Activated T-cell treated with anti-CD3 and anti-CD28 coated beads for 1 hour (primary cell): ENCODE data around the gene SCP2.

ENCODE experiments used
- DNase-seq: peaks from one replicate; pipeline ENCODE4 v3.0.0-alpha.2; 2020; ENCODE audit warnings: low read depth

SCP2 gene

DNA sequence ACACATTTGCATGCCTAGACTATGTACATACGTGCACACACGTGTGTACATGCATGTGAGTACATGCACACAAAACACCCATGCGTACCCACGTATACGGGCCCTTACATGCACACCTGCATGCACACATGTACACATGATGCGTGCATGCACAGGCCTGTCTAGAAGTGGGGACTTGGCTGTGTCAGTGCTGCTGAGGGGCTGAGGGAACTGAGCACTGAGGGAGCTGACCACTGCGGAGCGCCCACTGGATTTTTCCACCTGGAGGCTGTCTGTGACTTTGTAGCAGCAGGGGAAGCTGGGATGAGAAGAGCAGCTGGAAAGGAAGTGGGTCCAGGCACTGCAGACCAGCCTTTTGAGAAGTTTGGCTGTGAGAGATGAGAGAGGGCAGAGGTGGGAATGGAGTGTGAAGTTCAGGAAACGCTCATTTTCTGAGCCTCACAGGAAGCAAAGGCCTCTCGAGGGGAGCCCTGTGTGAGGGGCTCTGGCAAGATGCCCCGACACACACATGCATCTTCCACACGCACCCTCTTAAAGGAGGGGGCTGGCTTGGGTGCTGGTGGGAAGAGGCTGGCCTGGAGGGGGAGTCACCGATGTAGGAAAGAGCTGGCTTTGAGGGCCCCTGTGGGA lies 155.9 kb downstream of the SCP2 start:
- no peak for DNase-seq

DNA sequence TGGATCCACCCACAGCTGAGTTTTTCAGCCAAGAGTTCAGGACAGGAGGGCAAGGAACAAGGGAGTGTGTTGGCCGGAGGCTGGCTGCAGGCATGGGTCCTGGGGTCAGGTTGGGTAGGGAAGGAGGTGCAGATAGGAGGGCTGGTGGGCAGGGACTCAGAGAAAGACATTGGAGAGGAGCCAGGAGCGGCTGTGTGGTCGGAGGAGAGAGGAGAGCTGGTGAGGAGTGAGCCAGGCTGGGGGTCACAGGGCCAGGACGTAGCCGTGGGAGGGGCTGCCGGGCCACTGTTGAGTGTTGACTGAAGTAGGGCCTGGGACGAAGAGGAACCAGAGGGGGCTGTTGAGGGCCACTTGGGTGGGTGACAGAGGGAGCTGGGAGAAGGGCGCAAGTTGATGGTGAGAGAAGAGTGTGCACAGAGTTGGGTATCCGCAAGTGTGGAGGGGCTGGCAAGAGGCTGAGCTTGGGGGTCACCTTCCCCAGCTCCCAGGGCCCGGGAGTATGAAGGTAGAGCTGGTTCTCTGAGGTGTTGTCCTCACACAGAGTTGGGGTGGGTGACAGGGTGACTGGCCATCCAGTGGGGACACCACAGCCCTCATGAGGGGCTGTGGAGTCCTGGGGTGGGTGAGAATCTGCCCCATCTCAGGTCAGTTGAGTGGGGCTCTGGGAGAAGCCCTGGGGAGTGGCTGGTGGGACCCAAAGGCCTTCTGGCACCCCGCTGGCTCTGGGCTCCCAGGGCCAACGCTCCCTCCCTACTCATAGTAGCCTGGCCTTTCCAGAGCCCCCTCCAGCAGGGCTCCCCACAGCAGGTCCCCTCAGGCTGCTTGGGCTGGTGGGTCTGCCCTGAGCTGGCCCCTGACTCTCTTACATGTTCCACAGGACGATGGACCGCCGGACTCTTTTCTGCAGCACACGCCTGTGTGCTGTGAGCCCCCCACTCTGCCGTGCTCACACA lies 156.8 kb downstream of the SCP2 start:
- DNase-seq = no peak

DNA sequence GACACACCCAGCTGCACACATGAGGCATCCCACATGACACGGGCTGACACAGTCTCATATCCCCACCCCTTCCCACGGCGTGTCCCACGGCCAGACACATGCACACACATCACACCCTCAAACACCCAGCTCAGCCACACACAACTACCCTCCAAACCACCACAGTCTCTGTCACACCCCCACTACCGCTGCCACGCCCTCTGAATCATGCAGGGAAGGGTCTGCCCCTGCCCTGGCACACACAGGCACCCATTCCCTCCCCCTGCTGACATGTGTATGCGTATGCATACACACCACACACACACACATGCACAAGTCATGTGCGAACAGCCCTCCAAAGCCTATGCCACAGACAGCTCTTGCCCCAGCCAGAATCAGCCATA lies 157.5 kb downstream of the SCP2 start:
- no peak for DNase-seq

DNA sequence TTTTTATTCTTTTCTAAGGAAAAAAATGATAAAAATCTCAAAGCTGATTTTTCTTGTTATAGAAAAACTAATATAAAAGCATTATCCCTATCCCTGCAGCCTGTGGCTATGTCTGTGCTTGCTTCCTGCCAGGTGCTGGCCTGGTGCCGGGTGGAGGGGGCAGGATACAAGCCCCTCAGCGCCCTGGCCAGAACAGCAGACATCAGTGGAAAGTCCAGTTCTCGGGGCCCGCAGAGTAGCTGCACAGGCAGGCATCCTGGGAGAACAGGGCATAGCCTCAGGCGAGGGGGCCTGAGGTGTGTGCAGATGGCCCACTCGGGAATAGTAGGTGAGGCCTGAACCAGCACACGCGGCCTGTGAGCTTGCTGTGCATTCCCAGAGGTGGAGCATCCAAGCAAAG lies 158.3 kb downstream of the SCP2 start:
- no peak for DNase-seq

DNA sequence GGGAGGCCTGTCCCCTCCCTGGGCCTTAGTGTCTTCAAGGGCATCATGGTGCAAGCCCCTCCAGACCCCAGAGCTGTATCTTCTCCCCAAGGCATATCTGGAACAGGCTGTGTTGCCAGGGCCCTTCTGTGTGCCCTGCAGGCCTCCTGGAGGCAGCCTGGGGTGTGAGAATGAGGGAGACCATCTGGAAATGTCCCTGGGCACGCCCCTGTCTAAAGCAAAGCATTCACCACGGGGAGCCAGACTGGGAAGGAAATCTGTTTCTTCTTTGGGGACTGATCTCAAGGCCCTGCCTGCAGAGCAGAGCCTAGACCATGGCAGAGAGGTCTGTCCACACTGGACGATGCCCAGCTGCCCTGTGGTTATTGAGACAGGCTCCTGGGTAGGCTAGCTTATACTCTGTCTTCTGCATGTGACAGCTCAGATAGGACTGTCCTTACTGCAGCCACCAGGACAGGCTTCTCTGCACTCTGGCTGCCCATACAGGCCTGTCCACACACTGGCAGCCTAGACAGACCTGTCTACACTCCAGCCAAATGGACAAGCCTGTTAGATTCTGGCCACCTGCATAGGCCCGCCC lies 159.5 kb downstream of the SCP2 start:
- no peak for DNase-seq

DNA sequence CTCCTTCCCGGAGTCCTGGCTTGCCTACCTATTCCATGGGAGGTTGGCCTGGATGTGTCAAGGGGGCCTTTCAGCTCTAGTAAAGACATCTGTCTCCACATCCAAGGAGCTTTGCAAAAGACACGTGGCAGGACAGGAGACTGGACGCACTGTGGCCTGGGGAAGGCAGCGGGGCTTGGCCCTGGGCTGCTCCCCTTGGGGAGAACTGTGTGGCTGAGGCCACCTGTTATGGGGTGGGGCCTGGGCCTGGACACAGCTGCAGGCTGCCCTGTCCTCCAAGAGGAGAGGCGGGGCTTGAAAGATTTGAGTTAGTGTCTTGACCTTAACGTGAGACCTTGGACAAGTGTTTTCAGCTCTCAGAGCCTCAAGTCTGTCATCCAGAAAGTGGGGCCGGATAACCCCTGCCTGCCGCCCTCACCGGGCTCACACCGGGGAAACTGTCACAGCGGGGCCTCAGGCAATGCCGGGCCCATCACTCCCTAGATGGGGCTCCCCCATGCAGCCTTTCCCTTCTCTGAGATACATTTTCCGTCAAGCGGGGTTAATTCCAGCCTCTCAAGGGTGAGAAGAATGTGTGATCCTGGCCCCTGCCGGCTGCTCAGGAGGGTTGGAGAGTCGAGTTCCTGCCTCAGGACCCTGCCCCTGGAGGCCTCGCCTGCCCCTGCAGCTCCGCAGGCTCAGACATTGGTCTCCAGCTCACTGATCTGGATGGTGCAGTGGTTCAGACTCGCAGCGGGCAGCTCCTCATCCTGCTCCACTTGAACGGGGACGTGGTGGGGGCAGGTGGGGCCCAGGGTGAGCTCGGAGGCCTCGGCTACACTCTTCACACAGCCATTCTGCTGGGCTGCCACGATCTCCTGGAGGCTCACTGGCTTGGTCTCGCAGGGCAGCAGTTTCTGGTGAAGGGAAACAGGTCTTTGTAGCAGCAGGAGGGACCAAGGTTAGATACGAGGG lies 160.5 kb downstream of the SCP2 start:
- DNase-seq = no peak

DNA sequence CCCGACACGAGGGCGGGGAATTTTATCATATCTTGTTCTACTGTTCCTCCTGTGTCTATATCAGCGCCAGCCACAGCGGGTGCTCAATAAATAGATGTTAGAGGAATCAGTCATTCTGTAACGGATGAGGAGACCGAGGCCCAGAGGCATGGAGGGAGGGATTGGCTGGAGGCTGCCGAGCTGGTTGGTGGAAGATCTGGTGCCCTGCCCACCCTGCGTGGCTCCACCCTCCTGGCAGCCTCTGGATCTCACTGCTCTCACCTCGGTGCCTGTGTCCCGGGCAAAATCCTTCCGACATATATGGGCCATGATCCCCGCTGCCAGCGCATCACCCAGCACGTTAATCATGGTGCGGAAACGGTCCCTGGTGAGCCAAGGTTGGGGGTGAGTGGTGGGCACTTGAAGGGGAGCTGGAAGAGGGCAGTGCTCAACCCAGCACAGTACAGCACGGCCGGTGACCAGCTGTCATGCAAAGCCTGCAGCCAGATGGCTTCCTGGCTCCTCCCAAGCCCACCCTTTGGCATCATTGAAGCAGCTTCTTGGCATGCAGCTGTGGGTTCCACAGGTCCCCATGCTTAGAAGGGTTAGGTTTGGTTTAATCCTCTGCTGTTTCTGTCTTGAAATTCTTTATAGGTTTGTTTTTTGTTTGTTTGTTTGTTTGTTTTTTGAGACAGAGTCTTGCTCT lies 161.7 kb downstream of the SCP2 start:
- DNase-seq = no peak

DNA sequence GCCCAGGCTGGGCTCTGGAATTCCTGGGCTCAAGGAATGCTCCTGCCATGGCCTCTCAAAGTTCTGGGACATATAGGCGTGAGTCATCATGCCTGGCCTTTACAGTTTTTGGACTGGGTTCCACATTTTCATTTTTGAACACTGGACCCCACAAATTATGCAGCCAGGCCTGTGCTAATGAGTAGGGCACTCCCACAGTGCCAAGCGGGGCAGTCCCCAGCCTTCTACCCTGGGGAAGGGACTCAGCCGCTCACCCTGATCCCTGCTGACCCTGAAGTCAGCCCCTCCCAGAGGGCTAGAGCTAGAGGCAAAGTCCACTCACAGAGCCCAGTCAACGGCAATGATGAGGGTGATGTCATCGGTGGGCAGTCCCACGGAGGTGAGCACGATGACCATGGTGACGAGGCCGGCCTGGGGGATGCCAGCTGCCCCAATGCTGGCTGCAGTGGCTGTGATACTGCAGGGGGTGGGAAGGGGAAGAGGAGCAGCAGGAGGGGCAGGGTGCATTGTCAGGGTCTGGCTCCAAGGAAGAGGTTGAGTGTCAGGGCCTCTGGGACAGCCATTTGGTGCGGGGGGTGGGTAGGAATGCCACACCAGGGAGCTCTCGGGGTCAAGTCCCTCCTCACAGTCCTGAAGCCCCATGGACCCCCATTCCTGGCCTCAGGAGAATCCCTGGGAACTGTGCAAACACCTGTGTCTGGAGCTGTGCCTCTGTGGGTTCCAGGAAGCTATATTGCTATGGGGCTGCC lies 162.6 kb downstream of the SCP2 start:
- DNase-seq = no peak

DNA sequence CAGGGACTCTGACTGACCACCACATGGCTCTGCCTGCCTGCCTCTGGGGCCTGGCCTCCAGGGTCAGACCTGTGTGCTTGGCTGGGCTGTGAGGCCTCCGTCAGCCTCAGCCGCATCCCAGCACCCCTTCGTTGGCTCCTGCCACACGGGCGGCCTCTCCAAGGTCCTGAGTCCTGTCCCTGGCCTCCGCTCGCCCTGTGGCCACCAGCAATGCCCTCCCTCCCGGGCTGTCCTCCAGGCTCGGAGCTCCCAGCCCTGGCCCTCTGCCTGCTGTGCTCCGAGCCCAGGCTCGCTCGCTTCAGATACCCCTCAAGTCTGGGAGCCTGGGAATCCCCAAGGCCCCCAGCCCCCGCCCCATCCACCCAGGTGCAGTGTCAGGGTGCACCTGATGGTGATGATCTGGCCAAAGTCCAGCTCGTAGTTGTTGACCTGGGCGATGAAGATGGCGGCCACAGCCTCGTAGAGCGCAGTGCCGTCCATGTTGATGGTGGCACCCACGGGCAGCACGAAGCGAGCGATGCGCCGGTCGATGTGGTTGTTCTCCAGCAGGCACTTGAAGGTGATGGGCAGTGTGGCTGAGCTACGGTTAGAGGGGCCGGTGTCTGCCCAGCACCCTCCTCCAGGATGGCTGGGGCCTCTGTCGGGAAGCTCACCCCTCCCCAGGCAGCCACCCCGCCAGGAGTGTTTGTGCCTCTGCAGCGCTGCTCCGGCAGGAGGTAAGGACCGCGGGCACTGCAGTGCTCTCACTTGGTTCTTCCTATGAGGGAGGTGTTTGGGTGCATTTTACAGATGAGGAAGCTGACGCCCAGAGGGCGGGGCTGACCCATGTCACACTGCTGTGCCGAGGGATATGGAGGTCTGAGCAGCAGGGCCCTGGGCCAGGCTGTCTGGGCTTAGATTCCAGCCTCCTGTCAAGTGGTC lies 163.4 kb downstream of the SCP2 start:
- DNase-seq = no peak

DNA sequence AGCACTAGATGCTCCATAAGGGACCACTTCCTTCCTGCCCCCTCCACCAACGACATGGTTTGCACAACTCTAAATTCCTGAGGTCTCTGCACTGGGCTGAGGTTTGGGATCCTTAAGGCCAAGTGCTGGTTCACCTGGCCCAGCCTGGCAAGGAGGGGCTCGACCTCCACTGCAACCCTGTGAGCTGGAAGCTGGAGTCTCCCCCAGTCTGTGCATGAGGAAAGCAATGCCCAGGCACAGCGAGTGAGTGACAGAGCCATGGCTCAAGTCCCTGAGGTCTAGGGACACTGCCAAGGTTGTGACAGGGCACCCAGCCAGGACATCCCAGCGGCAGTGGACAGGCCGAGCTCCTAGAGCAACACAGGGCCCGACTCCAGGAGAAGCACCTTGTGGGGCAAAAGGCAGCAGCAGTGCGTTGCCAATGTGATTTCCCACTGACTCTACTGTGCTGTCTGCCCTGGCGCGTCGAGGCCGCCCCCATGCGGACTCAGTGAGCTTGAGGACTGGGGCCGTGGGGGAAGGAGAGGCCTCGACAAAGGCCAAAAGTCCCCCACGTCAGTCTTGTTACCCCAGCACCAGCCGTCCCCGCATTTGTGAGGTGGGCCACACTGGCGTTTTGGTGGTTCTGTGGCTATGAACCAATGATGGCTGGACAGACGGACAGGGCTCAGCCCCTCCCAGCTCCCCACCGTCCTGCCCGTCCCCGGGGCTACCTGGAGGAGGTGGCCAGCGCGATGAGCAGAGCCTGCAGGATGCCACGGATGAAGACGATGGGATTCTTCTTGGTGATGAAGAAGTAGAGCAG lies 165.0 kb downstream of the SCP2 start:
- no peak for DNase-seq

DNA sequence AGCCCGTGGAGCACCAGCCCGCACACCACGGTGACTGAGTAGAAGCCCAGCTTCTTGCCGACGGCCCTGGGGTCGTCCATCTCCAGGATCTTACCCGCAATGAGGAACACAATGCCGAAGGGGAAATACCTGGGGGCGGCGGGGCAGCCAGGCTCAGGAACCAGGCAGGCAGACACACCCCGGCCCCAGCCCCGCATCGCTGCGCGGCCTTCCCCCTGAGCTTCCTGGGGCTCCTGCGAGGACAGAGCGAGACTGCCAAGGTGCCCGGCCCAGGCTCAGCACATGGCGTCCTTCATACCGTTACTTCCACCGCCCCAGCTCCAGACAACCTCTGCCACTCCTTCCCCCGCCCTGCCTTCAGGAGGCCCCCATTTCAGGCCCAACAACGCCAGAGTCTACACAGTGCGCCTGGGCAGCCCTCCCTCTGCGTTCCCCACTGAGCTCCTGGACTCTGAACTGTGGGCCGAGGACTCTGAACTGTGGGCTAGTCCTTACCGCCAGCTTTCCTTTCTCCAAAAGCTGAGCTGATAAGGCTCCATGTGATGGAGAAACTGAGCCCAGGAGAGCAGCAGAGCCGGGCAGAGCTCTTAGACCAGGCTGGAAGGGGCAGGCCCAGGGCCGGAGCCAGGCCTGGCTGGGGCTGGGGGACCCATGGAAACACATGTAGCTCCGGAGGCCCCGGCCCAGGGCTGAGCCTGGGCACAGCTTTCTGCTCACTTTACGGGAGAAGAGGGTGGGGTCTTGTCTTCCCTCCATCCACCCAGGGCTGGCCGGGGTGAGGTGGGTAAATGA lies 165.8 kb downstream of the SCP2 start:
- no peak for DNase-seq

DNA sequence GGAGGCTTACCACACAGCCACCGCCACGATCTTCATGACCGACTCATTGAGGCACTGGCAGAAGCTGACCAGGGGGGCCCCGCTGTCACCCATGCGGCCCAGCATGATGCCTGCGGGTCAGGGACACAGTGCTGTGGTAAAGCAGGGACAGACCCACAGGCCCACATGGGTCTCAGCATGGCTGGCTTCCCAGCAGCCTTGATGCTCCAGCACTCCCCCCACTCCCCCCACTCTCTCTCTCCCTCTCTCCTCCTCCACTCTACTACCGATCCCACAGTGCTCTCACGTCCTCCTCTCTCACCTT lies 166.3 kb downstream of the SCP2 start:
- no peak for DNase-seq

DNA sequence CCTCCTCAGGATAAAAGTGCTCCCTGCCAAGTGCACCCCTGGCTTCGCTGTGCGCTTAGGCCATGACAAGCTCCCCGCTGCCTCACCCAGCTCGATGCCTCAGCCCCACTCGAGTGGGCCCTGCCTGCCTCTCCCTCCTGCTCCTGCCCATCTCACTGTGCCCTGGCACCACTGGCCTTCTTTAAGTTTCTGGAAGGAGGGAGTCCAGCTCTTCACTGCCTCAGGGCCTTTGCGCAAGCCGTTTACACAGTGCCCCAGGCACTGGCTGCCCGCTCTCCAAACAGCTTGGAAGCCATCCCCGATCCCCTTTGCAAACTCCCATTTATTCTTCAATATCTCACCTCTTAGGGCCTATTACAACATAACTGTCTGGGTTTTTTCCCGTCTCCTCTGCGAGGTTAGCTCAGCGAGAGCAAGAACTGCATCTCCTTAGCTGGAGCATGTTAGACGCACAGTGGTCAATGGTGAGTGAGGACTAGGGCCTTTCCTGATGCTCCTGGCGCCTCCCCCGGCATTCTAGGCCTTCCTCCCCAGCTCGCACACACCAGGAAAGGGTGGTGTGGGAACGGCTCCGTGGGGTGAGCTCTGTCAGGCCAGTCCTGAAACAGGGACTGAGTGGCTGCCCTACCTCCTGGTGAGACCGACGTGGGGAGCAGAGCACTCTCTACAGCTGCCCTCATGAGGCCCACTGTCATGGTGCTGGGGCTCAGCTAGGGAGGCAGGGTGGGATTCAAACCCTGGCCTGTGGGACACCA lies 166.9 kb downstream of the SCP2 start:
- no peak for DNase-seq

DNA sequence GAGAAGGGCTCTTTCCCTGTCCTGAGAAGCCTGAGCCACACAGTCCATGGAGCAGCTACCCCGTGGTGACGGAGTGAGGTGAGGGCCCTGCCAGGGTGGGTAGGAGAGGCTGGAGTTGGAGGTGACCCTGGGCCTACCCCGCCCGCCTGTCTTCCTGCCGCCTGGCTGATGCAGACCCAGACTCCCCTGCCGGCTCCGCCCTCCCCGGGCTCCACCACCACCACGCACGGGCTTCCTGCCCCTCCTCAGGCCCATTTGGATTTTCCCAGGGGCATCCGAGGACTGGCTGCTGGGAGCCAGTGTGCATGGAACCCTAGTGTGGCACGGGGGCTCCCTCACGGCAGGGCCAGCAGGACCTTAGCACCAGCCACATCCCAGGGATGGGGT lies 167.4 kb downstream of the SCP2 start:
- no peak for DNase-seq
